GM12865 (cell line): Measurements from ENCODE around the gene HELLS.

ENCODE experiments used
- DNase-seq: peaks from one replicate; pipeline ENCODE4 v3.0.0; 2010; ENCODE audit warnings: low read depth
- H3K4me3 ChIP-seq: 2 replicates; pipeline ENCODE4 v1.5.1; 2011; ENCODE audit warnings: mild to moderate bottlenecking, low read depth, low read length, control low read depth
- CTCF ChIP-seq: IDR thresholded peaks from 2 replicates; pipeline ENCODE4 v1.5.1; 2011; ENCODE audit warnings: low read length, control low read depth, low read depth, inconsistent platforms; ENCODE audit not compliant: insufficient read depth; ENCODE audit errors: missing control alignments

The HELLS gene

GRCh38 chr10:94644352-94644751 is 98.8 kb downstream of the HELLS start:
- no peak for TF ChIP-seq CTCF

GRCh38 chr10:94645285-94645684 is 99.7 kb downstream of the HELLS start:
- no peak for TF ChIP-seq CTCF
- H3K4me3 ChIP-seq, result no peak overlapping the region
- peak; percentile 18 for DNase-seq

More at GRCh38 chr10:94644352-94644751, 98.8 kb downstream of the HELLS start:
- no peak for DNase-seq
- H3K4me3 ChIP-seq, result no peak overlapping the region
